ENCODE results near the gene LMNA. TPM values are rescaled to one million over a fixed set of nuclear protein-coding genes. Genes with fewer than 3 reads are reported as not detected.

The LMNA gene
- polyA plus RNA-seq, 3 donors: 16.5 to 45.5 (median 24.7) TPM

GRCh38 chr1:156111355-156111962, 3.1 kb upstream of the LMNA start:
- peaks cover 23 to 28% of the 10 kb centered on the region in 2 donors for H3K4me1 ChIP-seq (ENCODE audit: control insufficient read depth in 1 of 2, insufficient read depth in 2 of 2, low read length in 2 of 2)
- peaks cover 84 to 100% of the 10 kb centered on the region in 2 donors for H3K27me3 ChIP-seq (ENCODE audit: control insufficient read depth in 2 of 2, insufficient read depth in 2 of 2, low read length in 2 of 2)
- H3K4me2 ChIP-seq (replicated peaks; ENCODE audit: extremely low read depth, low read length, poor library complexity, severe bottlenecking): no peak overlapping the region
- no peak overlapping the region for H2AFZ ChIP-seq (ENCODE audit: insufficient read depth, low read depth, low read length, poor library complexity, severe bottlenecking)
- Mint-ChIP-seq H3K27ac (peak overlapping the region in 3 of 7 donors; percentile 35 to 53 (median 53)), H3K9me3 (peaks cover 0 to 42% (median 21%) of the 10 kb centered on the region in 7 donors), H3K4me1 (peaks cover 33% of the 10 kb centered on the region), H3K27me3 (ENCODE audit: low read depth in 3 of 3) (peaks cover 97 to 100% (median 99%) of the 10 kb centered on the region in 3 donors), H3K4me3 (peak overlapping the region in 1 of 2 donors; percentile 72), H3K36me3 (peaks cover 8 to 25% of the 10 kb centered on the region in 2 donors)
- peaks cover 0 to 17% of the 10 kb centered on the region in 2 donors for H3K9me3 ChIP-seq (replicated peaks in 1 of 2; ENCODE audit: control insufficient read depth in 1 of 2, insufficient read depth in 1 of 2, low read length in 2 of 2)
- no peak overlapping the region for H3K27ac ChIP-seq (ENCODE audit: low read depth in 1 of 2, low read length in 2 of 2)
- intact Hi-C loops (cut with micrococcal nuclease): no loop called here
- no peaks in the 10 kb centered on the region for H3K79me2 ChIP-seq (ENCODE audit: insufficient read depth, low read length)
- peaks cover 21% of the 10 kb centered on the region for H4K20me1 ChIP-seq (ENCODE audit: insufficient read depth, low read length)
- H3K36me3 ChIP-seq (replicated peaks in 1 of 2; ENCODE audit: control insufficient read depth in 1 of 2, insufficient read depth in 2 of 2, low read length in 2 of 2): no peaks in the 10 kb centered on the region
- no CpG with 5 or more reads among the region's 4 CpGs for WGBS (ENCODE audit: insufficient coverage)
- DNase-seq: no peak
- H3K9ac ChIP-seq (ENCODE audit: insufficient read depth, low read length, poor library complexity, severe bottlenecking): no peak overlapping the region
- TF ChIP-seq, protein P1, sequence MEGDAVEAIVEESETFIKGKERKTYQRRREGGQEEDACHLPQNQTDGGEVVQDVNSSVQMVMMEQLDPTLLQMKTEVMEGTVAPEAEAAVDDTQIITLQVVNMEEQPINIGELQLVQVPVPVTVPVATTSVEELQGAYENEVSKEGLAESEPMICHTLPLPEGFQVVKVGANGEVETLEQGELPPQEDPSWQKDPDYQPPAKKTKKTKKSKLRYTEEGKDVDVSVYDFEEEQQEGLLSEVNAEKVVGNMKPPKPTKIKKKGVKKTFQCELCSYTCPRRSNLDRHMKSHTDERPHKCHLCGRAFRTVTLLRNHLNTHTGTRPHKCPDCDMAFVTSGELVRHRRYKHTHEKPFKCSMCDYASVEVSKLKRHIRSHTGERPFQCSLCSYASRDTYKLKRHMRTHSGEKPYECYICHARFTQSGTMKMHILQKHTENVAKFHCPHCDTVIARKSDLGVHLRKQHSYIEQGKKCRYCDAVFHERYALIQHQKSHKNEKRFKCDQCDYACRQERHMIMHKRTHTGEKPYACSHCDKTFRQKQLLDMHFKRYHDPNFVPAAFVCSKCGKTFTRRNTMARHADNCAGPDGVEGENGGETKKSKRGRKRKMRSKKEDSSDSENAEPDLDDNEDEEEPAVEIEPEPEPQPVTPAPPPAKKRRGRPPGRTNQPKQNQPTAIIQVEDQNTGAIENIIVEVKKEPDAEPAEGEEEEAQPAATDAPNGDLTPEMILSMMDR (IDR thresholded peaks at IDR 0.05): no peak
- no peak overlapping the region for H3K4me3 ChIP-seq (replicated peaks in 1 of 3; ENCODE audit: low read depth in 2 of 3, low read length in 3 of 3)

GRCh38 chr1:156112276-156113137, 2.0 kb upstream of the LMNA start:
- Mint-ChIP-seq H3K4me1 (peaks cover 26% of the 10 kb centered on the region), H3K27ac (peak overlapping the region in 5 of 7 donors; percentile 2 to 78 (median 58)), H3K9me3 (peaks cover 0 to 41% (median 18%) of the 10 kb centered on the region in 7 donors), H3K4me3 (peak overlapping the region in 1 of 2 donors; percentile 72), H3K36me3 (peaks cover 5 to 18% of the 10 kb centered on the region in 2 donors), H3K27me3 (ENCODE audit: low read depth in 3 of 3) (peaks cover 97 to 100% (median 98%) of the 10 kb centered on the region in 3 donors)
- peaks cover 0 to 17% of the 10 kb centered on the region in 2 donors for H3K9me3 ChIP-seq (replicated peaks in 1 of 2; ENCODE audit: control insufficient read depth in 1 of 2, insufficient read depth in 1 of 2, low read length in 2 of 2)
- H3K9ac ChIP-seq (ENCODE audit: insufficient read depth, low read length, poor library complexity, severe bottlenecking): no peak overlapping the region
- H2AFZ ChIP-seq (ENCODE audit: insufficient read depth, low read depth, low read length, poor library complexity, severe bottlenecking): no peak overlapping the region
- H3K79me2 ChIP-seq (ENCODE audit: insufficient read depth, low read length): no peaks in the 10 kb centered on the region
- no peaks in the 10 kb centered on the region for H3K36me3 ChIP-seq (replicated peaks in 1 of 2; ENCODE audit: control insufficient read depth in 1 of 2, insufficient read depth in 2 of 2, low read length in 2 of 2)
- no peak overlapping the region for H3K27ac ChIP-seq (ENCODE audit: low read depth in 1 of 2, low read length in 2 of 2)
- peaks cover 22% of the 10 kb centered on the region for H4K20me1 ChIP-seq (ENCODE audit: insufficient read depth, low read length)
- 83% methylated on average over 6 of the region's 10 CpGs for WGBS (ENCODE audit: insufficient coverage)
- peaks cover 79 to 100% of the 10 kb centered on the region in 2 donors for H3K27me3 ChIP-seq (ENCODE audit: control insufficient read depth in 2 of 2, insufficient read depth in 2 of 2, low read length in 2 of 2)
- TF ChIP-seq, protein P1 (IDR thresholded peaks at IDR 0.05): no peak
- intact Hi-C loops (cut with micrococcal nuclease): no loop called here
- H3K4me2 ChIP-seq (replicated peaks; ENCODE audit: extremely low read depth, low read length, poor library complexity, severe bottlenecking): no peak overlapping the region
- no peak for DNase-seq
- H3K4me3 ChIP-seq (replicated peaks in 1 of 3; ENCODE audit: low read depth in 2 of 3, low read length in 3 of 3): no peak overlapping the region
- H3K4me1 ChIP-seq (ENCODE audit: control insufficient read depth in 1 of 2, insufficient read depth in 2 of 2, low read length in 2 of 2): peaks cover 23 to 28% of the 10 kb centered on the region in 2 donors

All from CD14-positive monocyte (primary cell).